ENCODE data around the gene RADIL. TPM values are rescaled to one million over a fixed set of nuclear protein-coding genes. Genes with fewer than 3 reads are reported as not detected.
"Not testable (repeated sequence)": the region's sequence is repeated elsewhere in the genome, so short reads cannot be mapped to it uniquely, and the experiment has no call there.

RADIL gene
- total and polyA plus RNA-seq, 2 of the 13 experiments (the other 11 are each of a cell fraction or from before 2014, with no cell fraction given), result 0.05 to 0.09 TPM

DNA sequence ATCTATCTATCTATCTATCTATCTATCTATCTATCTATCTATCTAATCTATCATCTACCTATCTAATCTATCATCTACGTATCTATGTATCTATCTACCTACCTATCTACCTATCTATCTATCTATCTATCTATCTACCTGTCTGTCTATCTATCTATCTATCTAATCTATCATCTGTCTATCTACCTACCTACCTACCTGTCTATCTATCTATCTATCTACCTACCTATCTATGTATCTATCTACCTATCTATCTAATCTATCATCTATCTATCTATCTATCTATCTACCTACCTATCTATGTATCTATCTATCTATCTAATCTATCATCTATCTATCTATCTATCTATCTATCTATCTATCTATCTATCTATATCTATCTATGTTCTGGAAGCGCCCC, 8.0 kb upstream of the RADIL start:
- DNase-seq (ENCODE audit: low spot score); H4K20me1 ChIP-seq (ENCODE audit: insufficient read depth, low read length); H3K4me2 ChIP-seq (ENCODE audit: low read depth, low read length); H3K9me3 ChIP-seq (ENCODE audit: low read length); H3K36me3 ChIP-seq (replicated peaks in 1 of 2; ENCODE audit: control insufficient read depth in 1 of 2, insufficient read depth in 2 of 2, low read length in 2 of 2); H3K27me3 ChIP-seq (ENCODE audit: control insufficient read depth in 1 of 2, insufficient read depth in 2 of 2, low read length in 2 of 2); BruUV-seq (replicated peaks); in situ Hi-C loops (cut with HindIII; ENCODE audit: extremely low pct_ligation_motif_present, low pct_unique_long_range_greater_than_20kb); H3K4me3 ChIP-seq (replicated peaks in 1 of 3; ENCODE audit: insufficient read depth in 1 of 3, low read depth in 2 of 3, low read length in 3 of 3); H2AFZ ChIP-seq (ENCODE audit: low read length); CTCF ChIA-PET (ENCODE audit: low intra/inter-chr PET ratio, low total read pairs); FAIRE-seq; ATAC-seq; H3K9ac ChIP-seq (ENCODE audit: insufficient read depth, low read depth, low read length); H3K79me2 ChIP-seq (ENCODE audit: insufficient read depth, low read length); intact Hi-C loops (cut with micrococcal nuclease; ENCODE audit: unreplicated experiment); POLR2A ChIA-PET; H3K27ac ChIP-seq (ENCODE audit: extremely low read length, insufficient read depth, low read length); H3K4me1 ChIP-seq (ENCODE audit: insufficient read depth, low read length): not testable (repeated sequence)
- WGBS (ENCODE audit: low lambda C conversion rate), result 68% methylated on average over 2 of the region's 2 CpGs

DNA sequence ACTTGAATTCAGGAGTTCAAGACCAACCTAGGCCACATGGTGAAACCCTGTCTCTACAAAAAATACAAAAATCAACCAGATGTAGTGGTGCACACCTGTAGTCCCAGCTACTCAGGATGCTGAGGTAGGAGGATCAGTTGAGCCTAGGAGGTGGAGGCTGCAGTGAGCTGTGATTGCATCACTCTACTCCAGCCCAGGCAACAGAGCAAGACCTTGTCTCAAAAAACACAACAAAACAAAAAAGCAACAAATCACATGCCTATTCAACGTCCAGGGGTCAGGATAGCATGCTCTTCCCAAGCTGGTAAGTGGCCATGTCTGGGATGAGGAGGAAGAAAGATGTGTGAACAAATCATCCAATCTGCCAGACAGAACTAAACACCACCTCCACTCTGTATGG, 6.2 kb upstream of the RADIL start:
- H3K4me2 ChIP-seq (ENCODE audit: low read depth, low read length), result no peak overlapping the region
- no peaks in the 10 kb centered on the region for H4K20me1 ChIP-seq (ENCODE audit: insufficient read depth, low read length)
- no peaks in the 10 kb centered on the region for H3K9me3 ChIP-seq (ENCODE audit: low read length)
- H3K36me3 ChIP-seq (replicated peaks in 1 of 2; ENCODE audit: control insufficient read depth in 1 of 2, insufficient read depth in 2 of 2, low read length in 2 of 2), result no peaks in the 10 kb centered on the region
- BruUV-seq (replicated peaks), result no TSS peak
- H3K4me1 ChIP-seq (ENCODE audit: insufficient read depth, low read length), result no peaks in the 10 kb centered on the region
- no peak for FAIRE-seq
- no peak overlapping the region for H3K27ac ChIP-seq (ENCODE audit: extremely low read length, insufficient read depth, low read length)
- 0% methylated on average over 1 of the region's 1 CpG for WGBS (ENCODE audit: low lambda C conversion rate)
- in situ Hi-C loops (cut with HindIII; ENCODE audit: extremely low pct_ligation_motif_present, low pct_unique_long_range_greater_than_20kb) (no loop called here), intact Hi-C loops (cut with micrococcal nuclease; ENCODE audit: unreplicated experiment) (no loop called here)
- no peaks in the 10 kb centered on the region for H3K79me2 ChIP-seq (ENCODE audit: insufficient read depth, low read length)
- no peak overlapping the region for H3K9ac ChIP-seq (ENCODE audit: insufficient read depth, low read depth, low read length)
- ChIA-PET POLR2A (no interaction called here), CTCF (ENCODE audit: low intra/inter-chr PET ratio, low total read pairs) (no interaction called here)
- no peak for DNase-seq (ENCODE audit: low spot score)
- H2AFZ ChIP-seq (ENCODE audit: low read length), result no peak overlapping the region
- TF ChIP-seq ATF7 (IDR thresholded peaks at IDR 0.05) (peak; percentile 40; the same call in 1 of the 2 replicates), ATF7 (CRISPR knock-in tag; IDR thresholded peaks at IDR 0.05) (no peak), CEBPB (IDR thresholded peaks at IDR 0.05; ENCODE audit: borderline replicate concordance, low read depth, low read length) (peak; percentile 26; the same call in 1 of the 2 replicates), SKI (IDR thresholded peaks at IDR 0.05; ENCODE audit: partially characterized antibody) (no peak)
- no peak overlapping the region for H3K4me3 ChIP-seq (replicated peaks in 1 of 3; ENCODE audit: insufficient read depth in 1 of 3, low read depth in 2 of 3, low read length in 3 of 3)
- H3K27me3 ChIP-seq (ENCODE audit: control insufficient read depth in 1 of 2, insufficient read depth in 2 of 2, low read length in 2 of 2), result 0 out of 5 replicates have a peak, but pooled peaks cover 0 to 4% of the 10 kb centered on the region in 2 experiments
- ATAC-seq, result no peak
